Esophagus mucosa (tissue), 1 donor: ENCODE results near the gene AGPS. TPM values are rescaled to one million over a fixed set of nuclear protein-coding genes. Genes with fewer than 3 reads are reported as not detected.
"Not testable (repeated sequence)": the region's sequence is repeated elsewhere in the genome, so short reads cannot be mapped to it uniquely, and the experiment has no call there.

Experiments
- ATAC-seq: fragments of 200-7000 bp; cut with Tn5 transposase; one replicate; pipeline ENCODE4 v1.9.1; 2020
- total RNA-seq: library from RNA; stranded (reverse); gene quantifications from one replicate; pipeline ENCODE4 v1.2.4, GENCODE V29; 2023
- donor health status: DM: yes; HTN: yes; CAD: no.

AGPS gene
- total RNA-seq, 1 donor from 2014 or later: 38.1 TPM

GRCh38 chr2:177391822-177392372, 676 bp upstream of the AGPS start:
- ATAC-seq: no peak

- peak; percentile 40 for ATAC-seq
These were observed 706 bp downstream of the AGPS start for GRCh38 chr2:177393203-177393755.

GRCh38 chr2:177393824-177394593, 1.4 kb downstream of the AGPS start:
- no peak for ATAC-seq

- no peak for ATAC-seq
These were observed 2.0 kb downstream of the AGPS start for GRCh38 chr2:177394594-177394973.

- ATAC-seq: no peak
These were observed 2.9 kb downstream of the AGPS start for GRCh38 chr2:177395351-177396065.

GRCh38 chr2:177396703-177397460, 4.3 kb downstream of the AGPS start:
- peak; percentile 40 for ATAC-seq

- peak; percentile 30 for ATAC-seq
These were observed 5.1 kb downstream of the AGPS start for GRCh38 chr2:177397481-177398289.

GRCh38 chr2:177398290-177398683, 5.7 kb downstream of the AGPS start:
- ATAC-seq: no peak

- no peak for ATAC-seq
These were observed 6.2 kb downstream of the AGPS start for GRCh38 chr2:177398791-177399190.

GRCh38 chr2:177399376-177399775, 6.8 kb downstream of the AGPS start:
- ATAC-seq: no peak

- no peak for ATAC-seq
These were observed 7.9 kb downstream of the AGPS start for GRCh38 chr2:177400337-177400923.

- ATAC-seq: no peak
These were observed 9.5 kb downstream of the AGPS start for GRCh38 chr2:177402096-177402495.

GRCh38 chr2:177403838-177404237, 11.3 kb downstream of the AGPS start:
- ATAC-seq: no peak

- no peak for ATAC-seq
These were observed 11.7 kb downstream of the AGPS start for GRCh38 chr2:177404243-177404642.

GRCh38 chr2:177405029-177405692, 12.6 kb downstream of the AGPS start:
- no peak for ATAC-seq

GRCh38 chr2:177406182-177406581, 13.6 kb downstream of the AGPS start:
- no peak for ATAC-seq

GRCh38 chr2:177407031-177407430, 14.5 kb downstream of the AGPS start:
- peak; percentile 49 for ATAC-seq

- ATAC-seq: not testable (repeated sequence)
These were observed 18.1 kb downstream of the AGPS start for GRCh38 chr2:177410629-177411028.

GRCh38 chr2:177413703-177414102, 21.1 kb downstream of the AGPS start:
- no peak for ATAC-seq

GRCh38 chr2:177419274-177419673, 26.7 kb downstream of the AGPS start:
- peak; percentile 76 for ATAC-seq

GRCh38 chr2:177422271-177422670, 29.7 kb downstream of the AGPS start:
- ATAC-seq: no peak
